Testis (tissue), 3 donors: ENCODE data around the gene LMO4. TPM values are rescaled to one million over a fixed set of nuclear protein-coding genes. Genes with fewer than 3 reads are reported as not detected.

Experiments
- DNase-seq: peaks from one replicate; pipeline ENCODE4 v3.0.0-alpha.2; 2019
- H3K27ac ChIP-seq, 2 donors: fragments of 200-600 bp; sonication (generic); one replicate each; pipeline ENCODE4 v1.5.1; 2019
- H3K27me3 ChIP-seq: fragments of 200-600 bp; sonication (generic); one replicate; pipeline ENCODE4 v1.5.1; 2019
- H3K36me3 ChIP-seq: fragments of 200-600 bp; sonication (generic); one replicate; pipeline ENCODE4 v1.5.1; 2017; ENCODE audit warnings: low read depth; ENCODE audit errors: missing control alignments
- H3K4me1 ChIP-seq: fragments of 200-600 bp; sonication (generic); one replicate; pipeline ENCODE4 v1.5.1; 2019
- H3K4me3 ChIP-seq, 2 donors: fragments of 200-600 bp; sonication (generic); one replicate each; pipeline ENCODE4 v1.5.1; 2017 to 2019
- H3K9me3 ChIP-seq: fragments of 200-600 bp; sonication (generic); one replicate; pipeline ENCODE4 v1.5.1; 2017
- CTCF ChIP-seq, 3 experiments: fragments of 450-650 bp in 2 of 3; fragments of 200-600 bp in 1 of 3; sonication (generic) in 1 of 3; IDR thresholded peaks; one replicate each; pipeline ENCODE4 v1.5.1; 2016 to 2019; ENCODE audit warnings: antibody characterized with exemption in 3 of 3, mild to moderate bottlenecking in 2 of 3, moderate library complexity in 1 of 3
- POLR2A ChIP-seq: fragments of 450-650 bp; IDR thresholded peaks from one replicate; pipeline ENCODE4 v1.6.1; 2017; ENCODE audit warnings: antibody characterized with exemption, mild to moderate bottlenecking, moderate library complexity
- WGBS, 2 donors: methylation state at CpG; one replicate each; pipeline ENCODE4 v1.1.5; 2018; 5-methylcytosine and 5-hydroxymethylcytosine counted together
- intact Hi-C: fragments of 100-400 bp; cut with DNase I; formaldehyde crosslinking; loops from one replicate; pipeline ENCODE4 v1.15.1; 2023; ENCODE audit warnings: low total_unique reads
- polyA plus RNA-seq: library from polyadenylated mRNA; stranded (reverse); fragments of 350-450 nt; fragmentation: Illumina TruSeq; extraction: RNeasy Lipid Tissue Mini Kit (QIAGEN cat#74804); gene quantifications from one replicate; pipeline ENCODE4 v1.2.3, GENCODE V29; 2014; ENCODE audit warnings: low read depth, low replicate concordance; ENCODE audit not compliant: insufficient read depth
- total RNA-seq, 2 donors: library from RNA; depleted of rRNA; stranded (reverse); fragments of >200 nt; gene quantifications; one replicate each; pipeline ENCODE4 v1.2.3, GENCODE V29; 2016

The LMO4 gene
- total and polyA plus RNA-seq, 3 donors from 2014 or later = 38.3 to 76.6 (median 65.6) TPM

DNA sequence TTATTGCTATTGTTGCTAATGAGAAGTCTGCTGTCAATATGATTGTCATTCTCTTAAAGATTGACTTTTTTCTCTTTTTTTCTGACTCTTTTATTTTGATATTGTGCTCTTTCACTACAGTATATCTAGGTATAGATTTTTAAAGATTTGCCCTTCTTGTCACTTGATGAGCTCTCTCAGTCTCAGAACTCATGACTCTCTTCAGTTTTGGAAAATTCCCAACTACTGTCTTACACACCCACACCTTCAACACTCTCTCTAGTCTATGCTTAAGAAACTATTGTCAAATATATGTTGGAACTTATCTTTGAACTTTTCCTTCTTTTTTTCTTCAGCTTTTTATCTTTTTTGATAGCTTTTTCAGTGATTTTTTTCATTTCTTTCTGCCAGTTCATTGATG is 50.6 kb downstream of the LMO4 start:
- Histone ChIP-seq H3K4me3 (no peak overlapping the region), H3K4me1 (no peaks in the 10 kb centered on the region), H3K36me3 (no peaks in the 10 kb centered on the region), H3K27ac (no peak overlapping the region), H3K9me3 (no peaks in the 10 kb centered on the region), H3K27me3 (no peaks in the 10 kb centered on the region)
- no peak for DNase-seq
- intact Hi-C loops = no loop called here
- TF ChIP-seq CTCF (IDR thresholded peaks at IDR 0.05) (no peak), POLR2A (no peak)

GRCh38 chr1:87386217-87386790 is 57.6 kb downstream of the LMO4 start:
- no peak overlapping the region for H3K4me3 ChIP-seq
- no peak overlapping the region for H3K27ac ChIP-seq
- no peaks in the 10 kb centered on the region for H3K4me1 ChIP-seq
- no peaks in the 10 kb centered on the region for H3K36me3 ChIP-seq
- no peak for DNase-seq
- H3K9me3 ChIP-seq = no peaks in the 10 kb centered on the region
- intact Hi-C loops = no loop called here
- WGBS, 2 donors = 90 to 92% methylated on average over 5 of the region's 5 CpGs
- TF ChIP-seq POLR2A = no peak
- no peak for TF ChIP-seq CTCF (IDR thresholded peaks at IDR 0.05)
- H3K27me3 ChIP-seq = no peaks in the 10 kb centered on the region

- Histone ChIP-seq H3K9me3 (no peaks in the 10 kb centered on the region), H3K36me3 (no peaks in the 10 kb centered on the region), H3K4me3 (no peak overlapping the region), H3K4me1 (no peaks in the 10 kb centered on the region), H3K27ac (no peak overlapping the region), H3K27me3 (no peaks in the 10 kb centered on the region)
- DNase-seq = no peak
- intact Hi-C loops = no loop called here
- TF ChIP-seq POLR2A (no peak), CTCF (IDR thresholded peaks at IDR 0.05) (no peak)
Measured at GRCh38 chr1:87388411-87388810, 59.7 kb downstream of the LMO4 start.

GRCh38 chr1:87389011-87389410 is 60.3 kb downstream of the LMO4 start:
- DNase-seq = no peak
- WGBS, 2 donors = 45 to 56% methylated on average over 1 of the region's 1 CpG
- TF ChIP-seq POLR2A (no peak), CTCF (IDR thresholded peaks at IDR 0.05) (no peak)
- Histone ChIP-seq H3K4me3 (no peak overlapping the region), H3K27me3 (no peaks in the 10 kb centered on the region), H3K27ac (no peak overlapping the region), H3K36me3 (no peaks in the 10 kb centered on the region), H3K4me1 (no peaks in the 10 kb centered on the region), H3K9me3 (no peaks in the 10 kb centered on the region)
- intact Hi-C loops = no loop called here

- Histone ChIP-seq H3K9me3 (no peaks in the 10 kb centered on the region), H3K36me3 (no peaks in the 10 kb centered on the region), H3K27ac (no peak overlapping the region), H3K4me3 (no peak overlapping the region), H3K27me3 (no peaks in the 10 kb centered on the region), H3K4me1 (no peaks in the 10 kb centered on the region)
- intact Hi-C loops = no loop called here
- WGBS, 2 donors = 81 to 93% methylated on average over 3 of the region's 3 CpGs
- no peak for DNase-seq
- no peak for TF ChIP-seq CTCF (IDR thresholded peaks at IDR 0.05)
- TF ChIP-seq POLR2A = no peak
Measured at GRCh38 chr1:87389546-87389945, 60.9 kb downstream of the LMO4 start.
